Head of caudate nucleus (tissue), 42 donors: ENCODE results near the gene BUD13.
A peak's percentile ranks its signal among the peaks of the same experiment; 100 is the strongest.

Source experiments
- DNase-seq, 42 donors: peaks; one replicate each; pipeline versions ENCODE4 v3.0.0 to v3.0.0-alpha.2; 2020 to 2021; ENCODE audit warnings: mixed read lengths in 7 of 42
- intact Hi-C: fragments of 100-400 bp; cut with DNase I; formaldehyde crosslinking; loops from one replicate; pipeline ENCODE4 v1.15.0; 2022

The BUD13 gene

GRCh38 chr11:116701297-116701801 lies 71.4 kb downstream of the BUD13 start:
- peak in 6 of 42 donors; percentile 8 to 35 (median 18) for DNase-seq
- intact Hi-C loops = no loop called here

- intact Hi-C loops = no loop called here
- DNase-seq = peak in 5 of 42 donors; percentile 2 to 18 (median 6)
Observed at GRCh38 chr11:116700586-116701220, 72.1 kb downstream of the BUD13 start.
